Fibroblast of villous mesenchyme (primary cell): ENCODE measurements around the gene ETHE1. TPM values are rescaled to one million over a fixed set of nuclear protein-coding genes. Genes with fewer than 3 reads are reported as not detected.

Experiments used
- DNase-seq: peaks from one replicate; pipeline ENCODE4 v3.0.0-alpha.2; 2010; ENCODE audit warnings: low read depth
- H3K4me3 ChIP-seq: 2 replicates; pipeline ENCODE4 v1.5.1; 2011; ENCODE audit warnings: low read depth, mild to moderate bottlenecking, low read length
- total RNA-seq: library from RNA; depleted of rRNA; stranded (reverse); fragments of >200 nt; gene quantifications from 2 replicates; pipeline ENCODE4 v1.2.3, GENCODE V29; 2012
- TF ChIP-seq, protein P1 (sequence below): IDR thresholded peaks from 2 replicates; pipeline ENCODE4 v1.5.1; 2012; ENCODE audit warnings: low read depth, mild to moderate bottlenecking, low read length; ENCODE audit not compliant: insufficient read depth

ETHE1 gene
- total RNA-seq, 1 donor = 113 TPM

DNA sequence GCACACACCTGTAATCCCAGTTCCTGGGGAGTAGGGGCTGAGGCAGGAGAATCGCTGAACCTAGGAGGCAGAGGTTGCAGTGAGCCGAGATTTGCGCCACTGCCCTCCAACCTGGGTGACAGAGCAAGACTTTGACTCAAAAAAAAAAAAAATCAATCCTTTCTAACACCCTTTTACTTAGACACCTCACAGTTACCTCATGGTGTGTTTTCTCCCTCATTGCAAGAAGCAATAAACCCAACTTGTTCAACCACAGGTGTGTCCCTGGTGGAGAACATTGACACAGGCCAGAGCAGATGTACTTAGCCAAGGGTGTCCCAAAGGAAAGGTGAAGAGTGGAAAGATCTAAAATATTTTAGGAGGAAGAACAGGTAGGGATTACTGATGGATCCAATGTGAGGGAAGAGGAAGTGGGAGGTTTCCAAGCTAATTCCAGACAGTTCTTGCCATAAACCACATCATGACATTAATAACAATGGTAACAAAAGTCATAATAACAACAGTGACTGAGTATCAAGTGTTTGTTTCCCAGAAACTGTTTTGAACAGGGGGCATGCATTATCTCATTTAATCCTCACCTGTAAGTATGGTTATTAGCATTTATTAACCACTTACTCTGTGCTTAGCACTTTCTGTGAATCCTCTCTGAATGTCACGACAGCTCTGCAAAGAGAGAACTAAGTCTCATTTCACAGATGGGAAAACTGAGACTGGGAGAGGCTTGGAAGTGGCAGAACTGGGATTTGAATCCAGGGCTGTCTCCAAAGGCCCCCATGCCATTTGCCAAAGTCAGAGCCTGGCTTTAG lies 58.4 kb downstream of the ETHE1 start:
- H3K4me3 ChIP-seq = no peak overlapping the region
- no peak for DNase-seq
- TF ChIP-seq, protein P1, sequence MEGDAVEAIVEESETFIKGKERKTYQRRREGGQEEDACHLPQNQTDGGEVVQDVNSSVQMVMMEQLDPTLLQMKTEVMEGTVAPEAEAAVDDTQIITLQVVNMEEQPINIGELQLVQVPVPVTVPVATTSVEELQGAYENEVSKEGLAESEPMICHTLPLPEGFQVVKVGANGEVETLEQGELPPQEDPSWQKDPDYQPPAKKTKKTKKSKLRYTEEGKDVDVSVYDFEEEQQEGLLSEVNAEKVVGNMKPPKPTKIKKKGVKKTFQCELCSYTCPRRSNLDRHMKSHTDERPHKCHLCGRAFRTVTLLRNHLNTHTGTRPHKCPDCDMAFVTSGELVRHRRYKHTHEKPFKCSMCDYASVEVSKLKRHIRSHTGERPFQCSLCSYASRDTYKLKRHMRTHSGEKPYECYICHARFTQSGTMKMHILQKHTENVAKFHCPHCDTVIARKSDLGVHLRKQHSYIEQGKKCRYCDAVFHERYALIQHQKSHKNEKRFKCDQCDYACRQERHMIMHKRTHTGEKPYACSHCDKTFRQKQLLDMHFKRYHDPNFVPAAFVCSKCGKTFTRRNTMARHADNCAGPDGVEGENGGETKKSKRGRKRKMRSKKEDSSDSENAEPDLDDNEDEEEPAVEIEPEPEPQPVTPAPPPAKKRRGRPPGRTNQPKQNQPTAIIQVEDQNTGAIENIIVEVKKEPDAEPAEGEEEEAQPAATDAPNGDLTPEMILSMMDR = no peak

DNA sequence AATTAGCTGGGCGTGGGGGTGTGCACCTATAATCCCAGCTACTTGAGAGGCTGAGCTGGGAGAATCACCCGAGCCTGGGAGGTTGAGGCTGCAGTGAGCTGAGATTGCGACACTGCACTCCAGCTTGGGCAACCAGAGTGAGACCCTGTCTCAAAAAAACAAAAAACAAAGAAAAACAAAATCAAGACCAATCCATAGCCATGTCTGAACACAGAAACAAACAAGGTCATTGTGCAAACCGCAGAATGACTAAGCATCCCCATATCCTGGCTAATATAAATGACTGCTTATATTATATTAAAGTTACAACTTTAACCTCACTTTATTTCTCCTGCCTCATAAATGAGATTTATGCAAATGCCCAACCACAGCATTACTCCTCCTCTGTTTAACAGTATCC lies 59.3 kb downstream of the ETHE1 start:
- TF ChIP-seq, protein P1 = no peak
- H3K4me3 ChIP-seq = no peak overlapping the region
- DNase-seq = peak; percentile 84

DNA sequence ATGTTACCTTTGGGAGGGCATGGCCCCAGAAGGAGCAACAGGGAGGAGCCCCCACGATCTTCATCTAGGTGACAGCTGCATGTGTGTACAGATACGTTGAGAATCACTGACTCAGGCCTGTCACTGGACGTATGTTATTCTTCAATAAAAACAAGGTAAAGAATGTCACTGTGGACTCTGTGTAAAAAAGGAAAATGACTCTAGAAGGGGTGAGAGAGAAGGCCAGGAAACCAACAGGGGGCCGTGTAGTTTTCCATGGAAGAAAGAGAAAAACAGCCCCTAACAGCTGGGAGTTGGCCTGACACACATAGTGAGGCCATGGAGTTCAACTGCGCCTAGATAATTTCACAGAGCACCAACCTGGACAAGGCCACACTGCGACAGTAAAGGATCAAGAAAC lies 59.7 kb downstream of the ETHE1 start:
- no peak overlapping the region for H3K4me3 ChIP-seq
- TF ChIP-seq, protein P1 = no peak
- no peak for DNase-seq

DNA sequence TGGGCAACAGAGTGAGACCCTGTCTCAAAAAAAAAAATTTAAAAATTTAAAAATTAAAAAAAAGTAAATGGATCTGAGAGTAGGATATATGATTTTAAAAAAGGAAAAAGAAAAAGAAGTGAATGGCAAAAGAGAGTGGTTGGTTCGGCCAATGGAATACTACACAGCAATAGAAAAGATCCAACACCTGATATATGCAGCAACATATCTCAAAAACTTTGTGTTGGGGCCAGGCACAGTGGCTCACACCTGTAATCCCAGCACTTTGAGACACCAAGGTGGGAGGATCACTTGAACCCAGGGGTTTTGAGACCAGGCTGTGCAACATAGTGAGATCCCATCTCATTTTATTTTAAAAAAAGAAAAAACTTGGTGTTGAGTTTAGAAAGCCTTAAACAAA lies 60.2 kb downstream of the ETHE1 start:
- no peak for DNase-seq
- H3K4me3 ChIP-seq = no peak overlapping the region
- TF ChIP-seq, protein P1 = no peak

DNA sequence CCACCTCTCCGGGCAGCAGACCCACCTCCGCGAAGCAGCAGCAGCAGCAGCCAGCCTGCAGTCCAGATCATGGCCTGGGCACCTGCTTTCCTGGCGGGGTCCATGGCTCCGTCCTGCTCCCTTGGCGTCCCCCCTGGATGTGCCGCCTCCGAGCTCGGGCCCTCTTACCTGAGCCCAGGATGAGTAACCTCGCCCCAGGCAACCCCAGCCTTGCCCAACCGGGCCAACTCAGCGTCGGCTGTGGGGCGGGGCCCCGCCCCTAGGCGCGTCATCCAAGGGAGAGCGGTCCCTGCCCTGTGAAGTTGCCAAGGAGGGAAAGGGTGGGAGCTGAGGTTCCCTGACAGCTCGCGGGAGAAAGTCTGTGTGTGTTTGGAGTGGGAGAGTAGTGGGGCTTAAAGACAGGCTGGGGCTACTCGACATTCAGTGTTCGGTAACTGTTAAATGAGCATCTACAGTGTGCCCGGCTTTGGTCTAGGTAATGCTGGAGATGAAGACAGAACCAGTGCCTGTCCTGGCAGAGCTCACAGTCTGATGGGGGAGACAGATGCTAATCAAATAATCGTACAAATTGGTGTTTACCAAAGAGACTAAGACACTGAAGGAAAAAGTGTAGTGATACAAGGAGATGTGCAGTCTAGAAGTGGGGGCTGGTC lies 61.4 kb downstream of the ETHE1 start, which contains the start of gene LYPD3:
Gene LYPD3 (minus strand): TSS at position 141 of the 653 bp plus-strand sequence. CDS start 37 bp downstream, at position 104.
- peak; percentile 44 for DNase-seq
- peak within 1 kb of the TSS; percentile 86 for H3K4me3 ChIP-seq
- TF ChIP-seq, protein P1 = no peak

DNA sequence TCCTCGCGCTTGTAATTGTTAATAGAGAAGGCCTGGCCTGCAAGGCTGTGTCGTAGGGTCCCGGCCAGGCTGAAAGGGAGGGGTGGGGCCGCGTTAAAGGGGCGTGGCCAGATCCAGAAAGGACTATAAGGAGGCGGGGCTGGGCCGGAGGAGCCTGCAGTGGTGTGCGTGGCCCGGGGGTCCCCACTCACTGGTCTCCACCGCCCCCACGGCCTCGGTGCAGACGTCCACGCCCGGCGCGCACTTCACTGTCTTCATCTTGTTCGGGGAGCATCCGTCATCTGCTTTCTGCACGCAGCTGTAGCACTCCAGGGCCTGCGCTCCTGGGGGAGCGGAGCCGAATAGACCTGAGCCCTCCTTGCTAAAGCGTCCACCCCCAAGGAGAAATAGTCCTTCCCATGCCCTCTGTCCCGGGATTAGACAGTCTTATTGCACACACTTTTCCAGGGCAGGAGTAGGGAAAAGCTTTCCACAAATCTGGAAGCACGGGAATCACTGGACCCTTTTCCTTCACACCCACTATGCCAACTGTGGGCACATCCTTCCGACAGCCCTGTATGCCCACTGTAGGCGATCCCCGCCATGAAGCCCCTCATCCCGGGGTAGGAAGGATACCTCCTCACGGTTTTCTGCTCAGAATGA lies 62.7 kb downstream of the ETHE1 start:
- TF ChIP-seq, protein P1 = no peak
- peak overlapping the region; percentile 86 for H3K4me3 ChIP-seq
- no peak for DNase-seq
